T47D (cell line): Measurements from ENCODE around the gene FABP1.

Experiments used
- DNase-seq, 2 experiments: peaks; one replicate each; pipeline versions ENCODE4 v3.0.0 to v3.0.0-alpha.2; 2011 to 2012; ENCODE audit warnings: low read depth in 1 of 2, low spot score in 1 of 2
- JUND ChIP-seq: IDR thresholded peaks from 2 replicates; pipeline ENCODE4 v1.6.1; 2012; ENCODE audit warnings: low read depth
- in situ Hi-C: cut with HindIII; loops from 2 replicates; pipeline ENCODE4 v1.10.0; 2016; ENCODE audit warnings: low sequenced_read_pairs, low pct_unique_long_range_greater_than_20kb

The FABP1 gene

DNA sequence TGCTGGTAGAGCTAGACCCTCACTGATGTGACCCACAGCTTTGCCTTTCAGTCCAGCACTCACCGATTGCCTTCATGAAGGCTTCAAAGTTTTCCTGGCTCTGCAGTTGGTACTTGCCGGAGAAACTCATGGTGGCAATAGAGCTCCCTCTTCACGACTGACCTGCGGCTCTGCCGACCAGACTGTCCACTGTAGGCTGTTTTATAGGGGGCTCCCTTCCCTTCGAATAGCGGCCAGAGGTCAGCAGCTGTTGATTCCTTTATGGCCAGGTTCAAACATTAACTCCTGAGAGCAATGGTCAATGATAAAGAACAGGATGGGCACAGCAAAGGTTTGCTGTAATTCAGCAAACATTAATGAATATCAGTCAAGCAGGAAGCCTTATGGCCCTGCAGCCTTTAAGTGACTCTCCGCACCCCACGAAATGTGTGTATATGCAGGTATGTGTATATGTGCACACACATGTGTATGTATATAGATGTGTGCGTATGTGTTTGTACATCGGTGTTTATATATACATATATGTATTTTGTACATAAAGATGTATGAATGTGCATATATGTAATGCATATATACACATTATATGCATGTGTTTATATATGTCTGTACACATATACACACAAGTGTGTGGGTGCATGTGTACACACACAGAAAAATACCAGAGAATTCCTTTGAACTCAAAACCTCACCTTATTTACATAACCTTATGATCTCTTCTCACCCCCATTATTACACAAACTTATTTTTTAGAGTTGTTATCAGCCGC lies at the start of gene FABP1:
Gene FABP1 (minus strand): TSS at position 175 of the 766 bp plus-strand sequence. CDS start 45 bp downstream, at position 130.
- no peak for DNase-seq
- in situ Hi-C loops = no loop called here
- no peak for TF ChIP-seq JUND

DNA sequence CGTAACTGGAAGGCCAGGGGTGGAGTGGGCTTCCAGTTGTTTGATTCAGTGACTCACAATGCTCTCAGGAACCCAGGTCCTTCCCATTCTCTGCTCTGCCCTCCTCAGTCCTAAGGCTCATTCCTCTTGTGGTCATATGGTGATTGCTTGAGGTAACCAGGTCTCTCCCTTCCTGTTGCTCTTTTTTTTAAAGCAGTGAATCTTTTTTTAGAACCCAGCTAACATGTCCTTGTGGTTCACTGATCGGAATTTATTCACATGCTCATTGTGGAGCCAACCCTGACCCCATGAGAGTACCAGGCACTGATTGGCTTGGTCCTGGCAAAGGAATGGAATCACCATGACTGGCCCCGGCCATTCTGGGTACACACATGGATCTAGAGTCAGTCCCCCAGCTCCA lies 49.7 kb upstream of the FABP1 start:
- DNase-seq = no peak
- TF ChIP-seq JUND = no peak

DNA sequence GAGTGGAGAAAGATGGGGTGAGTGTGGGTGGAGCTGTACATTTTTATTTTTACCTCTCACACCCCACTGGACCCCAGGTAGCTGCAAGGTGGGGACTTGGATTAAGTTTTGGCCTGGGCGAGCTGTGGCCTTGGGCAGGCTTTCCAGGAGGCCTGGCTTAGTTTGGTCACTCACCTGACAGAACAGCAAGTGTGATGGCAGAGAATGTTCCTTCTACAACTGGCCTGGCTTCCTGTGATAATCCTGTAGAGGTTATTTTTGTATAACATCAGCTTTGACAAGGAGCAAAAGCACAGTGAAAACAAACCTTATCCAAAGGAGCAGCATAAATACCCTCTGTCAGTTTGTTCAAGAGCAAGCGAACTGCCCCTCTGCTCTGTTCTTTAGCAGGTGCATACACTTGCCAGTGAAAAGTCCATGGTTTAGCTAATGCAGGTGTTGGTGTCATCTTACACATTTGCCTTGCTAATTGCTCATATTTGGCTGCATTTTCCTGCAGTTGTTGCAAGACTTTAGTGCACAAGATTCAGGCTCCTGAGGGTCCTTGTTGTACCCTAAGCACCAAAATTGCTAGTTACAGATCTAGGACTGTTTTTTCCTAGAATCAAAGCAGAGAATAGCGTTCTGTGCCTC lies 48.6 kb upstream of the FABP1 start:
- TF ChIP-seq JUND = no peak
- no peak for DNase-seq
- in situ Hi-C loops = no loop called here

More for the DNA sequence above, 49.7 kb upstream of the FABP1 start:
- in situ Hi-C loops = no loop called here

DNA sequence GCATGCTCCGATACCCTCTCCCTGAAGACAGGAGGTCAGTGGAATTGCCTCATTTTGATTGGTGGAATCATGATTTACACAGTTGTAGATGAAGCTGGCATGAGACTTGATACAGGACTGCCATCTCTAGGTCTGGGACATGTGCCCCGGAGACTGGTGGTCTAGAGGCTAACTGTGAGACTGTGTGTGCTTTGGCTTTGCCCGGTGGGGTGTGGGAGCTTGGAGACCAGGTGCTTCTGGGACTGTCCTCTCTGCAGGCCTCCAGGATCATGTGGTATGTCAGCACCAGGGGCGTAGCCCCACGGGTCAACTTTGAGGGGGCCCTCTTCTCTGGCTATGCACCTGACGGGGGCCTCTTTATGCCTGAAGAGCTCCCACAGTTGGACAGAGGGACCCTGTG lies 45.0 kb upstream of the FABP1 start:
- no peak for TF ChIP-seq JUND
- in situ Hi-C loops = no loop called here
- no peak for DNase-seq

DNA sequence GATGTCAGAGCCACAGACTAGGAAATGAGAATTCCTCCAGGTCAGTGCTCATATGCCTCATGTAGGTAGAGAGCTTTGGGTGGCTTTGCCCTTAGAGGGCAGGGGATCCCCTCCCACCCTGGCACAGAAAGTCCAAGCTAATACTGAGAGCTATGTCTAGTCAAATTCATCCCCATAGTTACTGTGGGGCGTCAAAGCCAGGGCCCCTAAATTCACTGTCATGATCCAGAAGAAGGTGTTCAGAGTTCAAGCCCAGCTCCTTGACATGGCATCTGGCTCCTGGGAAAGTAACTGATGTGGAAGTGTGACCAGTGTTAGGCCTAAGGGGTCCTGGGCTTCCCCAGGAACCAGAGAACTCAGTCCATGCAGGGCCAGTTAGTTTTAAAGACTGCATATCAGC lies 44.1 kb upstream of the FABP1 start:
- in situ Hi-C loops = no loop called here
- DNase-seq = no peak
- no peak for TF ChIP-seq JUND

DNA sequence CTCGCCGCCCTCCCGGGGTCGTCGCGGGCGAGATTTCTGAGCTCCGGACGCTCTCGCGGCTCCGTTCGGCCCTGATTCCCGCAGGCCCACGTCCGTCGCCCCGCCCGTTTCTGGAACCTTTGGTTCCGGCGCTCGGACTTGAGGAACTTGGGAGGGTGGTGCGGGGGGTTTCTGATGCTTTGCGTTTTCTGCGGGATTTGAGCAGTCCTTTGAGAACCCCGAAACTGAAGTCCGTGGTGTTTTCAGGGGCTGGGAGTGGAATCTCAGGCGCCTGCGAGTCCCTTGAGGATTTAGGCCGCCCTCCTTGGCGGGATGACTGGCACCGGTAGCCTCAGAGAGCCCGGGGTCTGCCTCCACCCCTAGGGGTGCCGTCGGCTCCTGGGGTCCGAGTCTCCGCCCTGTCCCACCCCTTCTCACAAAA lies 42.6 kb upstream of the FABP1 start:
- in situ Hi-C loops = no loop called here
- TF ChIP-seq JUND = no peak
- DNase-seq = no peak

DNA sequence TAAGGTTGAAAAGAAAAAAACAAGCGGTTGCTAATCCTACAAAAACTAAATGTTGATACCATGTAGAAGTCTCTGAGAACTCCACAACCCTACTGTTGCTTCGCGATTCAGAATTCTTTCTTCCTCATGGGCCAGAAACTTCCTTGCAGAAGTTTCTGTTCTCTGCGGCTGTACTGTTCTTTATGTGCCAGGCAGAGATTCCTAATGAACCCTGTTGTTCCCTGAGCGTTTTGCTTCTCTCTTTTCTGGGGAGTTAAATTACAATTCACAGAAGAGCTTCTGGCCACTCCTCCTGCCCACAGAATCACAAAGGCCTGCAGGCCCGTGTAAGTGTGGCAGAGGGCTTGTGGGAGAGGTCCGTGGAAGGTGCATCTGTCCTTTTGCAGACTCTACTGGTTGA lies 40.5 kb upstream of the FABP1 start:
- no peak for TF ChIP-seq JUND
- in situ Hi-C loops = no loop called here
- no peak for DNase-seq

DNA sequence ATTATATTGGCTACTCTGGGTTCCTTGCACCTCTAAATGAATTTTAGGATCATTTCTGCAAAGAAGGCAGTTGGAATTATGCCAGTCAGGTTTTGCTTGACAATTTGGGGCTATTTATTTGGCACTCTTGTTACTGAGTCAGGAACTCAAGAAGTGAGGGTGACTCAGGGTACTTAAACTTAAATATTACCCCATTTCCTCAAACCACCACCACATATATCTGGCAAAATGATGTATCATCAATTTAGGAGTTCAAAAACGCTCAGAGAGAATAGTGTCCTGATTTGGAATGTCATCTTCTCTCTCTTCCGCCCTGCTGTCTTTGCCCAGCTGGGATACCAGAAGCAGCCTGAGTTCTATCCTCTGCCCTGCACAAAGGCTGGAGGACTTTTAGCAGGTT lies 39.9 kb upstream of the FABP1 start:
- no peak for DNase-seq
- no peak for TF ChIP-seq JUND
- in situ Hi-C loops = no loop called here

DNA sequence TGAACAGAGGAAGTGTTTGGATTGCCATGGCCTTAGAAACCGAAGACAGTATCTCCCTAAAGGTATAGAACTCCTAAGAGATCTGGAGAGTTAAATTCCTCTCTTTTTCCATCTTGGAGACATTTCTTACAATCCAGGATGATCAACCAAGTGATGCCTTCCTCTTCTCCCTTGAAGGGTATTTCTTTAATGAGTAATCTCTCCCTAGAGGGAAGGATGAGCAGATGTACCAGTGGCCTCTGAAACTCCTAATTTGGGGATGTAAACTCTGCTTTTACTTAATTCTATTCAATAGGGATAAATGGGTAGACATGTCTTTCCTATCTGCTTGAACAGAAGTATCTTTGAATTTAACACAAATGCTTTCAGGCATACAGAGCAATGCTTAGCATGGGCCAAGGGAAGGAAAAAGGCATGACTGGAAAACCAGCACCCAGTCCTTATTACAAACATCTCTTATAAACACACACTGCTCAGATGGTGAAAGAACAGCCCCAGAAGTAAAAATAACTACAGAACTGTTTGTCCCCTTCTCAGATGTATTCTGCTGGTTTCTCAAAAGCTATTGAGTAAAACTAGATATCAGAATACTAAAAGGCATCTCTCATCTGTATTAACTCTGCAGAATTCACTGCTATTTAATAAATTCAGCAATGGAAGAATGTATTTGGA lies 37.6 kb upstream of the FABP1 start:
- TF ChIP-seq JUND = no peak
- in situ Hi-C loops = no loop called here
- DNase-seq = no peak

DNA sequence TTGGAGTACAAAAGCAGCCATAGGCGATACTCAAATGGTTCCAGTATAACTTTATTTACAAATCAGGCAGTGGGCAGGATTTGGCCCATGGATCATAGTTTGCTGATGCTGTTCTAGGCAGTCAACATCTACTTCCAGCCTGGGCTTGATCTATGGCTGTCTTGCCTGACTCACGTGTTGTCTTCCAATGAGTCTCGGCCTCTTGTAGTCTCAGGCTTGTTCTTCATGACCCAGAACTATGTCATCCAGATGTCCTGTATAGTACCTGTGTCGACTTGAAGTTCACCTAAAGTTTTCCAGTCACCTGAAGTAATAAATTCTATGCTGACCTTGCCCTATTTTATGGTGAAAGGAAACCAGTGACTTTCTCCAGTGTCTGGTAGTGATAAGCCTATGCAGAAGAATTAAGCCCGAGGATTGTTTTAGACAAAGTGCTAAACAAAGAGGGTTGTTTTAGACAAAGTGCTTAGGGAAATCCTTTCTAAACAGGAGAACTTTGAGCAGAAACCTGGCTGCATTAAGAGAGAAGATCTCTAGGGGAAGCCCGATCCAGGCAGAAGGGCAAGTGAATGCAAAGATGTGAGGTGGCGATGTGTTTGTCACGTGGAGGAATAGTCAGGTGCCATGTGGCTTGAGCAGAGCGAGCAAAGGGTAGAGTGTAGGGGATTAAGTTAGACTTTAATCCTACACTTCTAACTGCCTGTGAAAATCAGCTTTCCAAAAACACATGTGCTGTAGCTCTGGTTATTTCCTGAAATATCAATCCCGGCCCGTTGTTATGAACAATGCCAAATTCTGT lies 33.8 kb upstream of the FABP1 start:
- TF ChIP-seq JUND = no peak
- in situ Hi-C loops = no loop called here
- DNase-seq = no peak

DNA sequence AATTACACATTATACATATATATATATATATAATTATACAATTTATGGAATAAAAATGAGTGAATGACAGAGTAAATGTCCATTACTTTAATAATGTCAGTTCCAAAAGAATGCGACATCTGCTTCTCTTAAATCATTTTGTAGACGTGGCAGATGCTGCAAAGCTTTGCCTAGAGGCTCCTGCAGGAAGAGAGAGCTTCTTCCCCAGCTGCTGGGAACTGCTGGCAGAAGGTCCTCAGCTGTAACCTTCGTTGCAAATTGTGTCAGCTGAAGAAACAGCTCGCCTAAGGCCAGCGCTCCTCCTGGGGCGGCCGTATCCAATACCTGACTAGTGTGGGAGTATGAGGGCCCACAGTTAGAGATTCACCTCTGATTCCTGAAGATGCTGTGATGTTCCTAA lies 32.7 kb upstream of the FABP1 start:
- no peak for DNase-seq
- no peak for TF ChIP-seq JUND
- in situ Hi-C loops = no loop called here

DNA sequence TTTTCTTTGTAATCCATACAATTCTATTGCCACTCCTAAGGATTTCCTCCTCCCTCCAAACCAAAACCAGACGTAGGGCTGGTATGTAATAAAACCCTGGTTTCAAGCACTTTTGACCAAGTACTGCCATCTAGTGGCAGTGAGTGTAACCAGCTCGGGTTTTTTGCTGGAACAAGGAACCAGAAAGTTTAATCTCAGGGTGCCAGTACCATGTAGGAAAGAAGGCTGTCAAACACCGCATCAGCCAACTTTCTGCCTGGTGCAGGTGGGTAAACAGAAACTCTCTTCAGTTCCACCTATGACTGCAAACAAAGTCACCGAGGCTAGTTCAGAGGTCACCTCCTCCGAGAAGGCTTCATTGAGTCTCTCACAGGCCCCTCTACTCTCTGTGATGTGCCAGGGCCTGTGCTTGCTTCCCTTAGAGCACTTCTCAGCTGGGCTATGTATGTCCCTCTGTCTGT lies 32.1 kb upstream of the FABP1 start:
- in situ Hi-C loops = no loop called here
- DNase-seq = peak; percentile 25 to 77
- no peak for TF ChIP-seq JUND
